Measurements from ENCODE around the gene IL22RA2. TPM values are rescaled to one million over a fixed set of nuclear protein-coding genes. Genes with fewer than 3 reads are reported as not detected.

Gene IL22RA2
- total and polyA plus RNA-seq, 9 of the 15 experiments (the other 6 are each of a cell fraction or from before 2014, with no cell fraction given), result 0.03 TPM; not detected in 8

GRCh38 chr6:137218917-137219663 lies 45.6 kb upstream of the IL22RA2 start, which contains the start of gene IFNGR1 (continued):
- TF ChIP-seq CEBPZ (IDR thresholded peaks at IDR 0.05; ENCODE audit: borderline replicate concordance, low read depth, low read length), result no peak
- no peak for TF ChIP-seq GTF2A2 (tag; IDR thresholded peaks at IDR 0.05)
- no peak for TF ChIP-seq NONO (IDR thresholded peaks at IDR 0.05; ENCODE audit: low read depth in 2 of 2, low read length in 1 of 2)
- no peak for TF ChIP-seq MEF2A (IDR thresholded peaks at IDR 0.05; ENCODE audit: control insufficient read depth, low read depth, low read length)
- no peak for TF ChIP-seq ZNF445 (CRISPR knock-in tag; IDR thresholded peaks at IDR 0.05; ENCODE audit: low read depth)
- TF ChIP-seq HMGN3 (IDR thresholded peaks at IDR 0.05; ENCODE audit: borderline replicate concordance, extremely low read depth, insufficient read length, low read depth, low read length), result peak; percentile 68
- TF ChIP-seq NUFIP1 (IDR thresholded peaks at IDR 0.05; ENCODE audit: partially characterized antibody), result no peak
- TF ChIP-seq MAFF (IDR thresholded peaks at IDR 0.05; ENCODE audit: low read length), result no peak
- TF ChIP-seq HES1 (IDR thresholded peaks at IDR 0.05; ENCODE audit: low read depth), result 0 out of 2 replicates have a peak, but pooled peaks have one; percentile 37
- TF ChIP-seq UBTF (IDR thresholded peaks at IDR 0.05; ENCODE audit: borderline replicate concordance in 1 of 2, low read depth in 2 of 2, low read length in 2 of 2), result no peak; a peak in 1 of 4 replicates
- TF ChIP-seq JUND (IDR thresholded peaks at IDR 0.05; ENCODE audit: borderline replicate concordance, low read depth, low read length), result peak; percentile 85
- TF ChIP-seq JUND (tag; IDR thresholded peaks at IDR 0.05; ENCODE audit: borderline replicate concordance, low read depth, low read length), result peak; percentile 17; the same call in 1 of the 3 replicates
- TF ChIP-seq ADNP (tag; IDR thresholded peaks at IDR 0.05), result no peak
- TF ChIP-seq ZNF512 (tag; IDR thresholded peaks at IDR 0.05), result no peak
- TF ChIP-seq CHD2 (IDR thresholded peaks at IDR 0.05; ENCODE audit: low read depth, low read length), result 0 out of 2 replicates have a peak, but pooled peaks have one; percentile 22
- TF ChIP-seq GATA2 (CRISPR knock-in tag; IDR thresholded peaks at IDR 0.05), result no peak
- no peak for TF ChIP-seq RBM15 (IDR thresholded peaks at IDR 0.05; ENCODE audit: insufficient read depth, low read length)
- no peak for TF ChIP-seq ELF4 (CRISPR knock-in tag; IDR thresholded peaks at IDR 0.05)
- no peak for TF ChIP-seq NCOA6 (IDR thresholded peaks at IDR 0.05)
- TF ChIP-seq ERF (CRISPR knock-in tag; IDR thresholded peaks at IDR 0.05), result no peak

All from K562 (cell line).